Measurements from ENCODE around the gene LRP2BP. TPM values are rescaled to one million over a fixed set of nuclear protein-coding genes. Genes with fewer than 3 reads are reported as not detected.

Gene LRP2BP
- total RNA-seq, 1 donor from 2014 or later, result 1.5 TPM

DNA sequence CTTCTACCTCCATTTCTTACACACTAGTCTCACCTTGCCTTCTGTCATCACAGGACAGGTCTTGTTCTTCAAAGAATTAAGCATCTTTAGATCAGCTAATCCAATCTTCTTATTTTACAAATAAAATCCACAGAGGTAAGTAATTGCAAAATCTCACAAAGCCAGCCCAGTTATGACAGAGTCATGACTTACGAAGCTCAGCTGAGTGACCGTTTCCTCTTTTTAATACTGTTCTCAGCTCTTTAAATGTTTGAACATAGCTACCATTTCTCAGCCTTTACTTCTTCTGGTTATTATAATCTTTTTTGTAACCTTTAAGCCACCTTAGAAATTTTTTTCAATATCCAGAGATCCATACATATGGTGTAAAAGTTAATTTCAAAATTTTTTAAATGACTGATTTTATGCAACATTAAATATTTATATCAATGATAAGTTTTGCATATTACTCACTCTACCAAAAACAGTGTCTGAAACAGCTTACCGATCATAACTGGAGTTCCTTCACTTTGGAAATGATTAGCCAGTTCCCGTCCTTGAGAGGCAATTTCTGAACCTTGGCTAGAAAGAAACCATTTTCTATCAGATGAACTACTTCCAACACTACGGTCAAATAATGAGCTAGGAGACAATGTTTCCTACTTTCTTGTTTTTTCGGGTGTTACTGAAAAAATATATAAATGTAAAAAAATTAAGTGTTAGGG lies 9.7 kb upstream of the LRP2BP start:
- DNase-seq, result no peak
- TF ChIP-seq CTCF (IDR thresholded peaks at IDR 0.05), result no peak
- no peaks in the 10 kb centered on the region for H3K4me1 ChIP-seq
- no peak overlapping the region for H3K27ac ChIP-seq
- no peak for ATAC-seq
- intact Hi-C loops (cut with DNase I), result no loop called here
- no peak overlapping the region for H3K4me3 ChIP-seq
- H3K27me3 ChIP-seq (ENCODE audit: low read depth), result no peaks in the 10 kb centered on the region
- H3K36me3 ChIP-seq, result peaks cover 85% of the 10 kb centered on the region
- H3K9me3 ChIP-seq, result no peaks in the 10 kb centered on the region

GRCh38 chr4:185404031-185404430 lies 8.3 kb upstream of the LRP2BP start:
- TF ChIP-seq CTCF (IDR thresholded peaks at IDR 0.05), result no peak
- peaks cover 5% of the 10 kb centered on the region for H3K4me1 ChIP-seq
- no peaks in the 10 kb centered on the region for H3K27me3 ChIP-seq (ENCODE audit: low read depth)
- intact Hi-C loops (cut with DNase I), result no loop called here
- H3K4me3 ChIP-seq, result no peak overlapping the region
- peaks cover 90% of the 10 kb centered on the region for H3K36me3 ChIP-seq
- no peak for ATAC-seq
- no peak overlapping the region for H3K27ac ChIP-seq
- DNase-seq, result no peak
- no peaks in the 10 kb centered on the region for H3K9me3 ChIP-seq

DNA sequence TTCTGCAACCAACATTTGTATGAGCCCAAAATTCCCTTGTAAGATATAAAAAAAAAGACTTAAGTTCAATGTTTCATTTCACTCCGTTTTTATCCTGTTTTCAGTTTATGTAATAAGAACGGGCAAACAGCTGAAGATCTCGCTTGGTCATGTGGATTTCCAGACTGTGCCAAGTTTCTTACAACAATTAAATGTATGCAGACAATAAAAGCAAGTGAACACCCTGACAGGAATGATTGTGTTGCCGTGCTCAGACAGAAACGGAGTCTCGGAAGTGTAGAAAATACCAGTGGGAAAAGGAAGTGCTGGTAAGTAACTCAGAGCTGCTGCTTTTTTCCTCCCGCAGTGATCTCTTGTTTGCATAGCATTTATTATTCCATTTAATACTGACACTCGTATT lies 3.7 kb upstream of the LRP2BP start:
- TF ChIP-seq CTCF (IDR thresholded peaks at IDR 0.05), result no peak
- no peaks in the 10 kb centered on the region for H3K9me3 ChIP-seq
- no peak for ATAC-seq
- intact Hi-C loops (cut with DNase I), result no loop called here
- peak overlapping the region; percentile 9 for H3K4me3 ChIP-seq
- DNase-seq, result no peak
- H3K27me3 ChIP-seq (ENCODE audit: low read depth), result no peaks in the 10 kb centered on the region
- peaks cover 25% of the 10 kb centered on the region for H3K4me1 ChIP-seq
- H3K36me3 ChIP-seq, result peaks cover 52% of the 10 kb centered on the region
- no peak overlapping the region for H3K27ac ChIP-seq

GRCh38 chr4:185398618-185399017 lies 2.9 kb upstream of the LRP2BP start:
- H3K4me3 ChIP-seq, result no peak overlapping the region
- no peak overlapping the region for H3K27ac ChIP-seq
- intact Hi-C loops (cut with DNase I), result no loop called here
- ATAC-seq, result no peak
- peaks cover 48% of the 10 kb centered on the region for H3K36me3 ChIP-seq
- peaks cover 25% of the 10 kb centered on the region for H3K4me1 ChIP-seq
- H3K27me3 ChIP-seq (ENCODE audit: low read depth), result no peaks in the 10 kb centered on the region
- TF ChIP-seq CTCF (IDR thresholded peaks at IDR 0.05), result no peak
- H3K9me3 ChIP-seq, result no peaks in the 10 kb centered on the region
- DNase-seq, result no peak

- Histone ChIP-seq H3K9me3 (no peaks in the 10 kb centered on the region), H3K36me3 (peaks cover 31% of the 10 kb centered on the region), H3K4me3 (peak within 1 kb of the TSS; percentile 86), H3K27me3 (ENCODE audit: low read depth) (no peaks in the 10 kb centered on the region), H3K4me1 (peaks cover 25% of the 10 kb centered on the region), H3K27ac (peak within 1 kb of the TSS; percentile 99)
- peak; percentile 77 for DNase-seq
- intact Hi-C loops (cut with DNase I), result no loop called here
- peak; percentile 57 to 67 for ATAC-seq
- no peak for TF ChIP-seq CTCF (IDR thresholded peaks at IDR 0.05)
Observed at GRCh38 chr4:185396724-185397385, 1.1 kb upstream of the LRP2BP start, which contains the start of gene ANKRD37. Gene ANKRD37, plus strand, starts transcription at chr4:185396841. Its CDS starts 83 bp downstream, at chr4:185396924.
